CD4-positive, alpha-beta T cell treated with Interleukin-6 for 4 hours (primary cell): ENCODE results near the gene GALNT9.
"Not testable (repeated sequence)": the region's sequence is repeated elsewhere in the genome, so short reads cannot be mapped to it uniquely, and the experiment has no call there.

ENCODE experiments used
- DNase-seq: peaks from one replicate; pipeline ENCODE4 v3.0.0-alpha.2; 2020; ENCODE audit warnings: mixed read lengths

GALNT9 gene

GRCh38 chr12:132247718-132248452 is 81.5 kb downstream of the GALNT9 start:
- no peak for DNase-seq

DNA sequence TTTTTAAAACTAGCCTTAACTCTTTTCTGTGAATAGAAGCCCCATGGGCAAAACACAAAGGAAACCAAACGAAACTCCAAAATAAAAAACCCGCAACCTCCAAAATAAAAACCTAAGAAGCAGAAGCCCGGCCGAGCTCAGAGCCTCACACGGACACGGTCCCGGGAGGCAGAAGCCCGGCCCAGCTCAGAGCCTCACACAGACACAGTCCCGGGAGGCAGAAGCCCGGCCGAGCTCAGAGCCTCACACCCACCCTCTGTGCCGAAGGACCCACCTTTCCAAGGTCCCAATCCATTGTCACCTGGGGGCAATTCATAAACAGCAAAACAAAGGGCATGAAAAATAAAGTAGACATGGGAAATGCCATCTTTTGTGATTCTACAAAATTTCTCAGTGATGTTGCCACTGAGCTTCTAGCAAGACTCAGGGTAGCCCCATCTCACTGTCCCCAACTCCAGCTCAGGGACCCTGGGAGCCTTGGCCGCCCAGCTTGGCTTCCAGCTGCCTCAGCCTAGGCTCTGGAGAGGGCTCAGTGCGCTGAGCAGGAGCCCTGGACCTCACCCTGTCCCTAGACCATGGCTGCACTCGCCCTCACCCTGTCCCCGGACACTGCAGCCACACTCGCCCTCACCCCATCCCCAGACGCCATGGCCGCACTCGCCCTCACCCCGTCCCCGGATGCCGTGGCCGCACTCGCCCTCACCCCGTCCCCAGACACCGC is 82.2 kb downstream of the GALNT9 start:
- no peak for DNase-seq

DNA sequence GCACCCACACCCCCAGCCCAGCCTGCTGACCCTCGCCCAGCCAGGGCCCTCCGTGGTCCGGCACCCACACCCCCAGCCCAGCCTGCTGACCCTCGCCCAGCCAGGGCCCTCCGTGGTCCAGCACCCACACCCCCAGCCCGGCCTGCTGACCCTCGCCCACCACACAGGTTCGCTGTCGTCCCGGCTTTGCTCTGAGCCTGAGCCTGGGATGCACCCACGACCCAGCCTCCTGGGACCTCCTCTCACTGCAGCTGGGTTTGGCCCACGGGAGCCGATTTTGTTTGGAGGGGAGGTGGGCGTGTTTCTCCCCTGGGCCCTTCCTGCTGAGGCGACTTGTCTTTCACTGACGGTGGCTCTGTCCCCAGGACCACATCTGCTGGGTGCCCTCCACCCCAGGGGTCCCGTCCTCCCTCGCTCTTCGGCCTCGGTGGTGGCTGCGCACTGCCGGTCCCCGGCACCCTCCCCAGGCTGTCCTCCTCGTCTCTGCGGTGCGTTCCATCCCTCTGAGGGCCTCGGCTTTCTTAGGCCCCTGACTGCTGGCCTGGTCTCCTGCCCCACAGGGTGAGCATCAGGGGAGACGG is 83.8 kb downstream of the GALNT9 start:
- no peak for DNase-seq

- DNase-seq = no peak
Observed at GRCh38 chr12:132244724-132245295, 84.6 kb downstream of the GALNT9 start.

- DNase-seq = no peak
Observed at GRCh38 chr12:132243596-132244310, 85.6 kb downstream of the GALNT9 start.

DNA sequence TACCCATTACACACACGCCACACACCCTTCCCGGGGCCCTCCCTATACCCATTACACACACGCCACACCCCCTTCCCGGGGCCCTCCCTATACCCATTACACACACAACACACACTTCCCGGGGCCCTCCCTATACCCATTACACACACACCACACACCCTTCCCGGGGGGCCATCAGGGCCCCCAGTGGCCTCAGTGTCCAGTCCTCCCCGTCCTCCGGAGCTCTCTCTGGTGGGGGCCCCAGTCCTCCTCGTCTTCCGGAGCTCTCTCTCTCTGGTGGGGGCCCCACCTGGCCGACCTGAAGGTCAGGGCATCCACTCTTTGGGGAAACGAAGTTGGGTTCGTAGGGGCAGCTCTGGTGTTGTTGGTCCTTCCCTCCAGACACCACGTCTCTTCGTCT is 86.2 kb downstream of the GALNT9 start:
- DNase-seq = not testable (repeated sequence)

DNA sequence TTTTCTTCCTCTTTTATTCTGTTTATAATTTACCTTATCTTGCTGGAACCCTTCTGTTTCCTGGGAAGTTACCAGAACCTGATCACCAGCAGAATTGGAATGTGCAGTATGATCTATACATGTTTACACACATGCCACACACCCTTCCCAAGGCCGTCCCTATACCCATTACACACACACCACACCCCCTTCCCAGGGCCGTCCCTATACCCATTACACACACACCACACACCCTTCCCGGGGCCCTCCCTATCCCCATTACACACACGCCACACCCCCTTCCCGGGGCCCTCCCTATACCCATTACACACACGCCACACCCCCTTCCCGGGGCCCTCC is 88.8 kb downstream of the GALNT9 start:
- DNase-seq = not testable (repeated sequence)

- no peak for DNase-seq
Observed at GRCh38 chr12:132239796-132240668, 89.4 kb downstream of the GALNT9 start.

- no peak for DNase-seq
Observed at GRCh38 chr12:132239392-132239791, 90.0 kb downstream of the GALNT9 start.

- no peak for DNase-seq
Observed at GRCh38 chr12:132238884-132239283, 90.5 kb downstream of the GALNT9 start.

DNA sequence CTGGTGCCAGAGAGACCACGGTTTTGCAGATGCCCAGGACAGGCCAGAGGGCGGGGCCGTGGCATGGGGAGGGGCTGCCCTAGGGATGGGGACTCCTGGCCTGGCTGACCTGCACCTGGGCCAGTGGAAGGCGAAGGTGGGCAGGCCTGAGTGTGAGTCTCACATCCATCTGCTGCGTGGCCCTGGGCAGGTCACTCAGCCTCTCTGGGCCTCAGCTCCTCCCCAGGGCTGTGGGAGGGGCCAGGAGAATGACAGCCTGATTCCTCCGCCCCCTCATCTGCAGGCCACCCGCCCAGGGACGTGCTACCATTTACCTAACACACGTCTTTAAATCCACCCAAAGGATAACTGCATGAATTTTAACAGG is 90.9 kb downstream of the GALNT9 start:
- DNase-seq = no peak

GRCh38 chr12:132237772-132238487 is 91.5 kb downstream of the GALNT9 start:
- no peak for DNase-seq

DNA sequence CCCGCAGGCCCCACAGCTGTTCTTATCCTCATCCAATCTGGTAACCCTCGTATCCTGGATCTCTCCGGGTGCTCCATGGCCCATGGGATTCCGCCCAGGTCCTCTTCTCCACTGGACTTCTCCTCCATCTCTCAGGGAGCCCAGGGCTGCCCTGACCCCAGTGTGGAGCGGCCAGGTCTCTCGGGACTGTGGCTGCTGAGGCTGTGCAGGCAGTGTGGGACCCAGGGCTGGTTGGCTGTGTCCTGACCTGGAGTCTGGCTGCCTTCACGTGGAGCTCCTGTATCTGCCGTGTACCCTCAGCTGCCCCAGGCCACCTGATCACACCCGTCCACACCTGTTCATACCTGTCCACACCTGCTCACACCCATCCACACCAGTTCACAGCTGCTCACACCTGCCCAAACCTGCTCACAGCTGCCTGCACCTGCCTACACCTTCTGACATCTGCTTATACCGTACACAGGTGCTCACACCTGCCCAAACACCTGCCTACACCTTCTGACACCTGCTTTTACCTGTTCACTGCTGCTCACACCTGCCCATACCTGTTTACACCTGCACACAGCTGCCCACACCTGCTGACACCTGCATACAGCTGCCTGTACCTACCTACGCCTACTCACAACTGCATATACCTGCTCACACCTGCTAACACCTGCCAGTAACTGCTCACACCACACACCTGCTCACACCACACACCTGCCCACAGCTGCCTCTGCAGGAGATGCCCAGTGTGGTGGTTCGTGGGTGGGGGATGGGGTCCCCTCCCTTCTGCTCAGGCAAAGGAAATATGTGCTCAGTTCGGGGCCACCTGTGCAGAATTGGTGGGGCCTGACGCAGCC is 92.2 kb downstream of the GALNT9 start:
- DNase-seq = no peak

DNA sequence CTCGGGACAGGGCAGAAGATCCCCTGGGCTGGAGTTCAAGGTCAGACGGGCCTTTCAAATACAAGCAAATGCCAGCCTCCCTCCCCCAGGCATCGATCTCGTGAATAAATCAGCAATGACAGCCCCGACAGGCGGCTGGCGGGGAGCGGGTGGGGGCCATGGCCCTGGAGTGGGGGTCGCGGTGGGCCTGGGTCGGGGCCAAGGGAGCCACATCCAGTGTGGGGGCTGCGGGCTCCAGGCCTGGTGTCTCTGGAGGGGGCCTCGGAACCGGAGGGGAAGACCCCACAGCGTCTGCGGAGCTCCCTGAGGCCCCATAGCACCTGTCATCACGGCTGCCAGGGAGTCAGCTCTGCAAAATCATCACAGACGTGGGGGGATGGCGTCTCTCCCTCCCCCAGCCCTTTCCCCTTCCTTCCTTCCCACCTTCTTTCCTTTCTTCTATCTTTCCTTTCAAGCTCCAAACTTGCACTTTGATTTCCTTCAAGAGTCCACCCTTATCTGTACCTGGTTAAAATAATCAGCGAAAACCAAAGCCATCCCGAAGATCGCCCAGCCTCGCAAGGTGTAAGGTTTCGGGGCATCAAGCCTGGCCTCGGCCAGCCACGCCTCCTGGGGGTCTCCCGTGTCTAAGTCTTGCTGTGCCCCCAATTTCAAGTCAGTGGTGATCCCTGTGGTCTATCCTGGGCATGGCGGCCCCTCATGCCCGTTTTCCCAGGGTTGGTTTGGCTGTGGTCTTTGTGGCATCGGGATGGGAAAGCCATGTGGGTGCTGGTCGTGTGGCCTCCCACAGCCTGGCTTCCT is 93.1 kb downstream of the GALNT9 start:
- DNase-seq = no peak

DNA sequence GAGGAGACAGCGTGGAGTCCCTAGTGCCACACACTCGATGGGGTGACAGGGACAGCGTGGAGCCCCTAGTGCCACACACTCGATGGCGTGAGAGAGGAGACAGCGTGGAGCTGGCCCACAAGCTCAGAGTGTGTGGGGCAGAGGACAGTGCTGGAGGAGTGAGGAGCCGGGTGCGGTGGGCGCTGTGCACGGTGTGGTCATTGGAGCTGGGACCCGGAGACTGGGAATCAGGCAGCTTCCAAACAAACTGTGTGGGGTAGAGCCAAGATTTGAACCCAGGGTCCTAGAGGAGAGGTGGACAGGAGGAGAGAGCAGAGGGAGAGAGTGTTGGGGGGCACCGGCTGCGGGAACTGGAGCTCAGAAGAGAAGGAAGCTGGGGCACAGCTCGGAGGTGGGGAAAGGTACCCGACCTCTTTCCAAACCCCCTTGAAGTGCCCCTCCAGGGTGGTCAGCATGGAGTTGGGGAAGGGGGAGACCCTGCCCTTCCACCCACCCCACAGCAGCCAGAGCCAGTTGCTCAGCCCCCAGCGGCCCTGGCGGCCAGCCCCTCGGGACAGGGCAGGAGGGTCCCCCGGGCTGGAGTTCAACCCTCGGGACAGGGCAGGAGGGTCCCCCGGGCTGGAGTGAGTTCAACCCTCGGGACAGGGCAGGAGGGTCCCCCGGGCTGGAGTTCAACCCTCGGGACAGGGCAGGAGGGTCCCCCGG is 94.1 kb downstream of the GALNT9 start:
- no peak for DNase-seq

- DNase-seq = no peak
Observed at GRCh38 chr12:132230381-132230780, 99.0 kb downstream of the GALNT9 start.

GRCh38 chr12:132229926-132230325 is 99.5 kb downstream of the GALNT9 start:
- DNase-seq = no peak

GRCh38 chr12:132229193-132229760 is 100.1 kb downstream of the GALNT9 start:
- no peak for DNase-seq
